ENCODE measurements around the gene CUL3. TPM values are rescaled to one million over a fixed set of nuclear protein-coding genes. Genes with fewer than 3 reads are reported as not detected.
"Not testable (repeated sequence)": the region's sequence is repeated elsewhere in the genome, so short reads cannot be mapped to it uniquely, and the experiment has no call there.

Gene CUL3
- 100 to 1,000 TPM in 3 of 4 donors, 10 to 100 TPM in 1; 92.3 to 139 (median 116) TPM for polyA plus RNA-seq (ENCODE audit: insufficient read length in 4 of 4)

DNA sequence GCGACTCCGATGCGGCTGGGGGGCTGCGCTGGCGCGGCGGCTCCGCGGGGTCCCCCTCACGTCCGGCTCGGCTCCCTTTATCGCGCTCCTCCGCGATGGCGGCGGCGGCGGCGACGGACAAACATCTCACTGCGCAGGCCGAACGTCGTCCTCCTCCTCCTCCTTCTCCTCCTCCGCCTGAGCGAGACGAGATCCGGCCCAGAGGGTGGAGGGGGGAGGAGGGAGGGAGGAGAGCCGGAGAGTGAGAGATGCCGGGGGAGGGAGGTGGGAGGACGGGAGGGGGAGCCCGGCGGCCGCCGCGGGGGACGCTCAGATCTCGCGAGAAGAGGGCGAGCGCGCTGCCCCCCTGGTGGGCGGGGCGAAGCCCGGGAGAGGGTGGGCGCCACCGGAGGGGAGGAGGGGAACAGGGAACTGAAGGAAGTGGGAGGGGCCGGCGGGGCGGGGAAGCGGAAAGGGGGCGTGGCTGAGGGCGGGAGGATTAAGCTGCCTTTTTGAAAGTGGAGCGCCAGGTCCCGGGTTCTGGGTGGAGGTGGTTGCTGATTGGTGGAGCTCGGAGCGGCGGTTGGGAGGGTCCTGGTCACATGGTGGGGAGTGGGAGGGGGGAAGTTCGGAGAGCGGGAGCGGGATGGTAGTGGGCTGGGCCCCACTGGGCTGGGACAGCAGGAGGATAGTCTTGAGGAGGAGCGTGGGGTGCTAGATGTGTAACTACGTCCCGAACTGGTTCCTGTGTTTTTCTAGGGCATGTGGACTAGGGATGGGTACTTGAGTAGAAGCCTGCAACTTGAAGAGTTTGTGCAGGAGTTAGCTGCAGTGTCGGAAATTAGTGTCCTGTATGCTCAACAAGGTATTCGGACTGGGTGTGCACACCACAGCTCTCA, at the start of gene CUL3:
Gene CUL3, minus strand, starts transcription at position 153 of the 878 bp plus-strand sequence. CDS start 354 bp downstream, outside the sequence.
- peak; percentile 94 to 96 (median 96) for DNase-seq (ENCODE audit: low read depth in 4 of 4, low spot score in 3 of 4)

DNA sequence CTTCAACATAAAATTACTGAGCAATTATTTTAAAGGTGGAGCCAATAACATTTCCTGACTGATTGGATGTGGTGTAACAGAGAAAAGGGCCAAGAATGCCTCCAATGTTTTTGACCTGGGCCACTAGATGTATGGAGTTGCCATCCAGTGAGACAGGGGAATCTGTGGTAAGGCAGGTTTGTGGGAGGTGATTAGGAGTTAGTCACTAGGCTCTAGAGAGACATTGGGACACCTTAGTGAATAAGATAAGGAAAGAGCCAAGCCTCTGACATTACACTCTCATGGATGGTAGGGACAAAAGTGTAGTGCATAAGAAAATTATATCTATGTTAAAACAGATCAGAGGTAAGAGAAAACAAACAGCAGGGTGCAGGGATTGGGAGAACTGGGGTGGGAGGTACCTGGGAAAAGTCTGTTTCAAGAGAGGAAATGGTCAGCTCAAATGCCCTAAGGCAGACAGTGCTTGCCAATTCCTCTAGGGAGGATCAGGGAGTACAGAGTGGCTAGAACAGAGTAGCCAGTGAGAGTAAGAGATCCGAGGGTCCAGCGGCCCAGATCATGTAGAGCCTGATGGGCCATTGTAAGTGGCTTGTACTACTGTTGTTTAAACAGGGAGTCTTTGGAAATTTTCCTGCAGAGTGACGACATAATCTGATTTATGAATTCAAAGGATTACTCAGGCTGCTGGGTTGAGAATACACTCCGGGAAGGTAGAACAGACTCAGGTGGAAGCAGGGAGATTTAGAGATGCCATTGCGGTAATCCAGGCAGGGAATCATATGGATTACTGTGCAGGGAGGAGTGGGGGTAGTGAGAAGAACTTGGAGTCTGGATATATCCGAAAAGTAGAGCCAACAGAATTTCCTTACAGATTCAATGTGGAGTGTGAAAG, 45.7 kb upstream of the CUL3 start:
- no peak for DNase-seq (ENCODE audit: low read depth in 4 of 4, low spot score in 3 of 4)

DNA sequence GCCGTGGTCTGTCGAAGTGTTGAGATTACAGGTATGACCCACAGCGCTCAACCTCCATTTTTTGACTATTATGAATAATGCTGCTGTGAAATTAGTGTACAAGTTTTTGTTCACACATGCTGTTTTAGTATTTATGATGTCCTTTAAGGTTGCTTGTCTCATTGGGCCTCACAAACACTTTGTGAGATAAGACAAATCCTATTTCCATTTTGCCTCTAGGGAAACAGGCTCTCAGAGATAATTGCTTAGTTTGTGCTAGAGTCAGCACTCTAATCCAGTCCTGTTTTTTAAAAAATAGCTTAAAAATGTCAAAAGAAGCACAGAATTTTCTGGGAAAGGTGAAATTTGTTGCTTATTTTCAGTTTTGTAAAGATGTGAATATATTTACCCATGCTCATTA, 43.3 kb upstream of the CUL3 start:
- DNase-seq (ENCODE audit: low read depth in 4 of 4, low spot score in 3 of 4): no peak

DNA sequence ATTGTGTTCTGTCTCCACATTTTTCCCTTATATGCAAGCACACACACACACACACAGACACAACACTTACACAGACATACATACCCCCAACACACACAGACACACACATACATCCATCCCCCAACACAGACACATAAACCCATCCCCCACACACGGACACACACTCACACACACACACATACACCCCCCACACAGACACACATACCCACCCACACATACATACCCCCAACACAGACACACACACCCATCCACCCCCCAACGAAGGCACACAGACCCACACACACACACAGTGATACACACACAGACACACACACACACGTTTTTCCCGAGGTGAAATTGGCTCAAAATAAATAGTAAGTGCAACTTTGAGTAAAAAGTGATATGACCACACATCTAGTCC, 41.6 kb upstream of the CUL3 start:
- DNase-seq (ENCODE audit: low read depth in 4 of 4, low spot score in 3 of 4): no peak

DNA sequence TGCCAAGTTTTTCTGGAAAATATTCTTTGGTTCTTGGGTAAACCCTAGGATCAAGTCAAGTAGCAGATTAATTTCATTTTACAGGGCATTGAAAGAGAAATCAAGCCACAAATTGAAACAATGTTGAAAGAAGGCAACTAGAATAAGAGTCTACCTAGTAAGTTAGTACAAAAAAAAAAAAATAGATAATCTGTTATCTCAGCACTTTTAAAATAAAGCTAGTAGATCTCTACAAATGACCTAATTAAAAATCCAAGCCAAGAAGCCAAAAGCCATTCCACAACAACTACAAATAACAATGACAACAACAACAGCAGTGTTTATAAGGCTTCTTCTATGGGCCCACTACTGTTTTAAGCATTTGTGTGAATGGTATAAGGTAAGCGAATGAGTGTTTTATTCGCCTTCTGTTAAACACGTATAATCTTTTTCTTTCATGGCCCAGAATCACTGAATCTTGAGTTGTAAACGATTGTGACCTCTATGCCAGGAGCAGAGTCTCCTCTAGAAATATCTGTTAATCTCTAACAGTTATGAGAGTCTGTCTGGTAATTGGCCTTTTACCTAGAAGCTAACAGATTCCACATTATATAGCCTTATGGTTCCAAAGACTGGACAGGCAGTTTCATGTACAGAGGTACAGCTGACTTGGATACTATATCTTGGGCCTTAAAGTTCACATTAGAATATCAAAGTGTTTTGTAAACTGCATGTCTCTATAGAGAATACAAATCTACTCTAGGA, 28.6 kb upstream of the CUL3 start:
- no peak for DNase-seq (ENCODE audit: low read depth in 4 of 4, low spot score in 3 of 4)

DNA sequence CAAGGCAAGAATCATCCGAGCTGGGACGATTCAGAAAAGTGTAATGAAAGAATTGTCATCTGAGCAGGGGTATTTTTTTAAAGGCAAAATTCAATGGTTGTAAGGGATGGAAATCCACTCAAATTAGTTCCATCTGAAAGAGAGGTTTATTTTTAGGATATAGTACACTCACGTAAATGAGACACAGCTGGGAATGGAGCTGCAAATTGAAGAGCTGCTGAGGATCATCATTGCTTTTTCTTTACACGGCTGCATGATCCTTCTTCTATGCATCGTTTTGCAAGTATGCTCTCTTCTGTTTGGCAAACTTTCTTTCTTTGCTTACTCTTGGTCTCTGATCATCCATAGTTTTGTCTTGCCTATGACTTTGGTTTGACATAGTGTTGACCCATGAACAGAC, 27.4 kb upstream of the CUL3 start:
- no peak for DNase-seq (ENCODE audit: low read depth in 4 of 4, low spot score in 3 of 4)

DNA sequence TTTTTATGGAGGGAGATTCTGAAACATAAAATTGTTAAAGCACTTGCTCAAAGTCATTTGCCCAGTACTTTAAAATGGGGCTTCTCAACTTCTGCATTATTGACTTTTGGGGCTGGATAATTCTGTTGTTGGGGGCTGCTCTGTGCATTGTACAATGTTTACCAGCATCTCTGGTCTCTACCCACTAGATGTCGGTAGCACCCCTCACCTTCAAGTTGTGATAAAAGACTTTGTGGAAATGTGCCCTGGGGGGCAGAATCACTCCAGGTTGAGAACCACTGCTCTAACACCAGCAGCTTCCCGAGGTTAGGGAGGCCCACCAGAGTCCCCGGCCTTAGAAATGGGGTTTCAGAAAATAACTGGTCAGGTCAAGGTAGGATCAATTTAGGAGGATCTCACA, 26.8 kb upstream of the CUL3 start:
- DNase-seq (ENCODE audit: low read depth in 4 of 4, low spot score in 3 of 4): no peak

DNA sequence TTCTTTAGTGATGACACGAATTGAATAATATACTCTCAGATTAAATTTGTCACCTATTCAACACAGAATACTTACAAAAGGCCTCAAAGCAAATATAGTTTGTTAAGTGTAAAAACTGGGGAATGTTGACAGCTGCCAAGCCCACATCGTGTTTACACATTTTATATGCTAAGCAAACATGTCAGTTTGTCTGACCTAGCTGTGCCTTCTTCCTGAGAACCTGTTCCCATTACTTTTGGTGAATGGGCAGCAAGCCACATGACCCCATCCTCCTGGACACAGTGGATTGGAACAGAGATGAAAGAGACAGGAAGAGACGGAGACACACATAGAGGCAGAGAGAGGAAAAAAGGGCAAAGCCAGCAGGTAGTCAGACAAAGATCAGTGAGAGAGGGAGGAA, 22.9 kb upstream of the CUL3 start:
- no peak for DNase-seq (ENCODE audit: low read depth in 4 of 4, low spot score in 3 of 4)

DNA sequence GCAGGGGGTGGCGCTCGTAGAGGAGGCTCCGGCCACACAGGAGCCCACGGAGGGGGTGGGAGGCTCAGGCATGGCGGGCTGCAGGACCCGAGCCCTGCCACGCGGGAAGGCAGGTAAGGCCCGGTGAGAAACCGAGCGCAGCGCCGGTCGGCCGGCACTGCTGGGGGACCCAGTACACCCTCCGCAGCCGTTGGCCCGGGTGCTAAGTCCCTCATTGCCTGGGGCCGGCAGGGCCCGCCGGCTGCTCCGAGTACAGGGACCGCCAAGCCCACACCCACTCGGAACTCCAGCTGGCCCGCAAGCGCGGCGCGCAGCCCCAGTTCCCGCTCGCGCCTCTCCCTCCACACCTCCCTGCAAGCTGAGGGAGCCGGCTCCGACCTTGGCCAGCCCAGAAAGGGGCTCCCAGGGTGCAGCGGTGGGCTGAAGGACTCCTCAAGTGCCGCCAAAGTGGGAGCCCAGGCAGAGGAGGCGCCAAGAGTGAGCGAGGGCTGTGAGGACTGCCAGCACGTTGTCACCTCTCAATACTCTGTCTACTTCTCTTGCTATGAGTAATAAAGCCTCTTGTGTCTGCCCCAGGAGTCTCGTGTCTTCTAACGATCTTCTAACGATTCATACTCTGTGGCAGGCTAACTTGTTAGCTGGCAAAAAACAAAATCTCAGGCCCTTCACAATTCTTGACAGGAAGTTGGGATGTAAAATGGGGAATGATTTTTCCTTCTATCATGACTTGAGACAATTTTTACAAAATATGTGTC, 18.8 kb upstream of the CUL3 start:
- not testable (repeated sequence) for DNase-seq (ENCODE audit: low read depth in 4 of 4, low spot score in 3 of 4)

DNA sequence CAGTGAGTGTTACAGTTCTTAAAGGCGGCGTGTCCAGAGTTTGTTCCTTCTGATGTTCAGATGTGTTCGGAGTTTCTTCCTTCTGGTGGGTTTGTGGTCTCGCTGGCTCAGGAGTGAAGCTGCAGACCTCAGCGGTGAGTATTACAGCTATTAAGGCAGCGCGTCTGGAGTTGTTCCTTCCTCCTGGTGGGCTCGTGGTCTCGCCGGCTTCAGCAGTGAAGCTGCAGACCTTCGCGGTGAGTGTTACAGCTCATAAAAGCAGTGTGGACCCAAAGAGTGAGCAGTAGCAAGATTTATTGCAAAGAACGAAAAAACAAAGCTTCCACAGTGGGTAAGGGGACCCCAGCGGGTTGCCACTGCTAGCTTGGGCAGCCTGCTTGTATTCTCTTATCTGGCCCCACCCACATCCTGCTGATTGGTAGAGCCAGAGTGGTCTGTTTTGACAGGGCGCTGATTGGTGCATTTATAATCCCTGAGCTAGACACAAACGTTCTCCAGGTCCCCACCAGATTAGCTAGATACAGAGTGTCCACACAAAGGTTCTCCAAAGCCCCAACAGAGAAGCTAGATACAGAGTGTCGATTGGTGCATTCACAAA, 17.7 kb upstream of the CUL3 start:
- not testable (repeated sequence) for DNase-seq (ENCODE audit: low read depth in 4 of 4, low spot score in 3 of 4)

DNA sequence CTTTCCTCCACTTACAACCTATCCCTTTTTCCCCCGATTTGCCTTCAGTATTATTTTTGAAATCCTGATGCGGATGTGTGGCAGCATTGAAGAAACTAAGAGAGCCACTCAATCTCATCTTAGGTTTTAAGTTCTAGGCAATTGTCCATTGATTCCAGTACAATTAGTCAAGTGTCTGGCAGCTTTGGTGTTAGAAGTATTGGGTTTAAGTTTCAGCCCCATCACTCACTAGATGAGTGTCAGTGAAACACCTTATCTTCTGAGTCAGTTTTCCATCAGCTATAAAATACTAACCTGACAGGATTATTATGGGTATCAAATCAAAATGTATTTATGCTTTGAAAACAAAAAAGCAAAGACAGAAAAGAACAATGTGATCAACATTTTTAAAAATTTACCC, 16.8 kb upstream of the CUL3 start:
- DNase-seq (ENCODE audit: low read depth in 4 of 4, low spot score in 3 of 4): no peak

DNA sequence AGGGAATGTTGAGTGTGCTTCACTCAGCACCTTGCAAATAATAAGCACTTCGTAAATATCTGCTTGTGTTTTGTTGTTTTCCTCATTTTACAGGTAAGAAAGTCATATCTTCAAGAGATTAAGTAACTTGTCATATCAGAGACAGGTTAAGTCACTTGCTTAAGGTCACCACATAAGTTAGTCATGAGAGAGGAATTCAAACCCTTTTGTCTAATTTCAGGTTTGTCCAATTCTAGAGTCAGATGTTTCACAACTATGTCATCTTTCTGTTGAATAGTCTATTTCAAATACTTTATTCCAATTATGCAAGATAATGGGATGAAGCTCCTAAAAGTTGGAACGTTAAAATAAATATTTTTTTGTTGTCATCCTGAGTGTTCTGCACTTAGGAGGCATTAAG, 13.5 kb upstream of the CUL3 start:
- no peak for DNase-seq (ENCODE audit: low read depth in 4 of 4, low spot score in 3 of 4)

DNA sequence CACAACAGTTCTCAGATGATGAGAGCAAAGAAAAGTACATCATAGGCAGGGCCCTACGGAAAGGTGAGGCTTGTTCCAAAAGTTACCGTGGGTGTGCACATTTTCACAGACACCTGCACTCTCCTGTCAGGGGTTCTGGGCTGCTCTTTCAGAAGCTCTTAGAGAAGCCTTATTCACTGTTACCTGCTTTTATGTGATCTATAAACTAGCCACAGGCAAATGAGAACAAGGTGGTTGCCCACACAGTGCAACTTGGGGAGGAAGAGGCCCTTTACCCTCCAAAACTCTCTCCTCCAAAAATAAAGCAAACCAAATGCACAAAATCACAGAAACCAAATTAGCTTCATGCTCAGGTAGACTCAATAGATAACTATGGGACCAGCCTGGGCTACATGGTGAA, 11.1 kb upstream of the CUL3 start:
- no peak for DNase-seq (ENCODE audit: low read depth in 4 of 4, low spot score in 3 of 4)

DNA sequence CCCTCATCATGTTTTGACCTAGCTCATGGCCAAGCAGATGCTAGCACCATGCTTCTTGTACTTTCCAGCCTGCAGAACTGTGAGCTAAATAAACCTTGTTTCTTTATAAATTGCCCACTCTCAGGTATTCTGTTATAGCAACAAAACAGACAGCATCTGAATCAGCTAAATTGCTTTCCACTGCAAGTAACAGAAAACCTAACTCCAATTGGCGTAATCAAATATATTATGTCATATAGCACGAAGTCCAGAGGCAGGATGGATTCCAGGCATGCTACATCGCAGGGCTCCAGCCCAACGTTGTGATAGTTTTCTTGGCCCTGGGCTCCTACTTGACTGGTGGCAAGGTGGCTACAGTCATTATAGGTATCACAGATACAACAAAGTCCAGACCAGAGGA, 10.4 kb upstream of the CUL3 start:
- no peak for DNase-seq (ENCODE audit: low read depth in 4 of 4, low spot score in 3 of 4)

DNA sequence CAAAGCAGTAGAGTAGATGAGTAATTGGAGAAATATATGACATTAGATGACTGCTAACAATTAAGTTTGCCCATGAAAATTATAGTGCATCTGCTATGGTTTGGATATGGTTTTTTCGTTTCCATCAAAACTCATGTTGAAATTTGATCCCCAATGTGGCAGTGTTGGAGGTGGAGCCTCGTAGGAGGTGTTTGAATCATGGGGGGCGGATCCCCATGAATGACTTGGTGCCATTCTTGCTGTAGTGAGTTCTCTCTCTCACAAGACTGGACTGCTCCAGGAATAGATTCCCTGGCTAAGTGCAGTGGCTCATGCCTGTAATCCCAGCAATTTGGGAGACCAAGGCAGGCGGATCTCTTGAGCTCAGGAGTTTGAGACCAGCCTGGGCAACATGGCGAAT, 9.7 kb upstream of the CUL3 start:
- DNase-seq (ENCODE audit: low read depth in 4 of 4, low spot score in 3 of 4): no peak

DNA sequence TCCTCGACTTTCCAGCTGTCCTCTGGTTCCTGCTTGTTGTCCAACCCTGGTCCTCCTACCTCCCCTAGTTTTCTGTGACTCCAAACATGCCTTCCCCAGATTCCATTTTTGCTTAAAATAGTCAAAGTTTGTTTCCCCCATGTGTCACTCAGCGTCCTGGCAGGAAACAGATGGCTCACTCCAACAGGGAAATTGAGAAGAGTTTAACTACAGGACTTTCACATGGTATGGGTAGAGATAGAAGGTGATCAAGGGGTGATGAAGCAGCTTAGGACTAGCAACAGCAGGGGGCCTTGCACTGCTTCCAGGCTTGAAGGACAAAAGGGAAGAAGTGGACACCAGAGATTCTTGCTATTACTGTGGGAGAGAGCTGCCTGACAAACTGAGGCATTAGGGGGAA, 6.1 kb upstream of the CUL3 start:
- DNase-seq (ENCODE audit: low read depth in 4 of 4, low spot score in 3 of 4): no peak

DNA sequence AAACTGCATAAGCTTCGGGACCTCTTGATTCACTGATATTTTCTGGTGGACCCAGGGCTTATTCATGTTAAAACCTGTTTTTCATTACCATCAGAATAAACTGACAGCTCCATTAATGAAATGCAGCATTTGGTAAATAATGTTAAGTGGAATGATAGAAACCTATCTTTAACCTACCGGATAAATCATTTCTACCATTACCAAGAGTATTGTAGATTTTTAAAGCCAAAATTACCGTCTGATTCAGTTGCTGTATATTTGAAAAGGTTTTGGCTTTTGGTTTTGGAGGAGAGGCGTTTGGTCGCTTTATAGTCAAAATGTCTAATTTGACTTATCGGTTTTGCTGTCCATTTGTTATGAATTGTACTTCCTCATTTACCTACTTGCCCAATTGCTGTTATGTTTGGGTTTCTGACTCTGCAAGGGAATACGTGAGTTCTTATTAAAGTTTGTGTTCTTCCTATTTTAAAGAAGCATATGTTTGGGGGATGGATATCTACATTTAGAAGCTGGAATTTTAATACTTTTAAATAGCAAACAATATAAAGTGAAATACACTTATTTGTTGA, 1.0 kb upstream of the CUL3 start:
- DNase-seq (ENCODE audit: low read depth in 4 of 4, low spot score in 3 of 4): no peak

DNA sequence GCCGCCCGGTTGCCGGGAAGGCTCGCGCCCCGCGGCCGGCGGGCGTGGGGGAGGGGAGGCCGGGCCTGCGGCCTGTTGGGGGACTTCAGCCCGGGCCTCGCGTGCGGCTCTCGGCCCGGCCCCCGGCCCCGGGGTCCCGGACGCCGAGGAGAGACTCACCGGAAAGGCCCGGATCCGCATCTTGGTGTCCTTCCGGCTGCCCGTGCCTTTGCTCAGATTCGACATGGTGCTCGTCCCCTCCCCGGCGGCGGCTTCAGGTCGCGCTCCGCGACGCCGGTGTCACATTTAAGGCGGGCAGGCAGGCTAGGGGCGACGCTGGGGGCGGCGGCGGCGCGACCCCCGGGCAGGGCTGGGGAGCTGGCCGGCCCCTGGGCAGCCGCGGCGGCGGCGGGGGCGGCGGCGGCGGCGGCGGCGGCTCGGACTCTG, 365 bp downstream of the CUL3 start:
- DNase-seq (ENCODE audit: low read depth in 4 of 4, low spot score in 3 of 4): peak in 1 of 4 donors; percentile 18

DNA sequence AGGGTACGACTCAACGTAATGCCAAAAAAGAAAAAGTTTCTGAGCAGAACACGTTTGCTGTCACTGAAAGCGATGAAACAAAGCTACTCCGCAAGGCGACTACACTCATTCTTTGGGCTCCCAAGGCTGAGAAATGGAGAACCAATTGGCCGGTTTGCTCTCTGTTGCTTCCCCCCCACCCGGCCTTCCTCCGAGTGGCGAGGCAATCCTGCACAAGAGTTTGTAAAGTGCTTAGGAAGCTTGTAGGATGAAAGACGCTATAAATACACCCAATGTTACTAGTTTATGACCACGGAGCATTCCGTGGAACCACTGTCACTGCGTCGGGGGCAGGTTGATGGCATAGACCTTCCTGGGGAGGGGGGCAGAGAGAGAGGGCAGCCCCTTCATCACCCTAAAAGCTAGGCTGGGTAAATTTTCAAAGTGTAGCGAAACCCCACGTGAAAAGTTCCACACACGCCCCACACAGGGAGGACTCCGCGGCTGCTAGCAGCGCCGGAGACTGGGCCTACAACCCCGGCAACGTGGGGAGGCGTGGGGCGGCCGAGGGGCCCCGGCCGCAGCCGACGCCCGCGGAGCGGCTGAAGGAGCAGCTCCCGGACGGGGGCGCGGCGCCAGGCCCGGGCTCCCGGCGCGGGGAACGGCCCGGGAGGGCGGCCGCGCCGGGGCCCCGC, 915 bp downstream of the CUL3 start:
- peak in 1 of 4 donors; percentile 16 for DNase-seq (ENCODE audit: low read depth in 4 of 4, low spot score in 3 of 4)
